ENCODE results near the gene KCNQ5. TPM values are rescaled to one million over a fixed set of nuclear protein-coding genes. Genes with fewer than 3 reads are reported as not detected.

KCNQ5 gene
- total RNA-seq, 1 experiment from 2014 or later, result 0.07 TPM

DNA sequence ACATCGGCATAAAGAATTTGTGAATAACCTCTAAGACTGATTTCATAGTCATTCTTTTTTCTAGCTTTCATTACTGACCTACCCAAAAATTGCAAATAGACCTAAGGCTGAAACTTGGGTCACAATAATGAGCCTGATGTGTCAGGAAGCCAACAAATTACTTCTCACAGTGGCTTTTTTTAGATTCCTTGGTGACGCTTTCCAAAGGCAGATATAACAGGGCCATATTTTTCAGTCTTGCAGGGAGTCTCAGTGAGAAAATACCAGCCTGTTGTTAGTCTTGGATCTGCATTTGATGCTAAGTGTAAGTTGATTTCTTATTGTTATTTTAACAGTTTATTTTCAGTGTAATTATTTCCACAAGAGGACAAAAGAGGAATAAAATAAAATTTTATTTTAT is 423.7 kb downstream of the KCNQ5 start:
- no CpG with 5 or more reads among the region's 2 CpGs for whole genome bisulfite sequencing (ENCODE audit: extremely low coverage, insufficient read length, low lambda C conversion rate)
- Histone ChIP-seq H2BK20ac (ENCODE audit: low read depth, low read length, poor library complexity, severe bottlenecking) (no peak overlapping the region), H3T11ph (ENCODE audit: low read length) (no peak overlapping the region), H2AFZ (ENCODE audit: low read length) (no peak overlapping the region), H3K9me3 (ENCODE audit: control insufficient read depth, low read depth, low read length) (no peaks in the 10 kb centered on the region), H4K8ac (replicated peaks; ENCODE audit: insufficient read length, low read depth, low read length) (no peak overlapping the region), H3K23me2 (ENCODE audit: insufficient read length, low read depth, low read length, poor library complexity, severe bottlenecking) (no peaks in the 10 kb centered on the region), H3K27me3 (ENCODE audit: insufficient read depth, low read length) (no peaks in the 10 kb centered on the region), H3K27ac (ENCODE audit: insufficient read length, low read depth, low read length) (no peak overlapping the region), H3K79me2 (ENCODE audit: insufficient read depth, low read length) (no peaks in the 10 kb centered on the region), H4K5ac (ENCODE audit: insufficient read length, low read depth, low read length) (no peak overlapping the region), H3K4me1 (ENCODE audit: insufficient read depth, low read length) (no peaks in the 10 kb centered on the region), H2BK120ac (ENCODE audit: low read depth, low read length, poor library complexity, severe bottlenecking) (no peak overlapping the region), H3K14ac (ENCODE audit: insufficient read depth, low read length) (no peak overlapping the region), H3K79me1 (ENCODE audit: insufficient read depth, low read depth, low read length, poor library complexity, severe bottlenecking) (no peaks in the 10 kb centered on the region), H3K9ac (ENCODE audit: extremely low read depth, insufficient read length, low read length) (no peak overlapping the region), H4K20me1 (ENCODE audit: control insufficient read depth, insufficient read depth, insufficient read length) (no peaks in the 10 kb centered on the region), H3K56ac (ENCODE audit: insufficient read length, low read depth, low read length) (no peak overlapping the region), H4K91ac (ENCODE audit: insufficient read length, low read depth, low read length) (no peak overlapping the region), H3K18ac (ENCODE audit: insufficient read length, low read depth, low read length) (no peak overlapping the region), H2BK15ac (ENCODE audit: low read depth, low read length) (no peak overlapping the region), H3K4me2 (ENCODE audit: insufficient read depth, insufficient read length, low read length) (no peak overlapping the region), H2BK5ac (ENCODE audit: insufficient read length, low read length) (no peak overlapping the region), H2BK12ac (ENCODE audit: insufficient read length, low read depth, low read length) (no peak overlapping the region), H3K4ac (ENCODE audit: low read depth, low read length) (no peak overlapping the region), H3K23ac (ENCODE audit: insufficient read length, low read depth, low read length) (no peak overlapping the region), H2AK5ac (ENCODE audit: insufficient read length, low read length) (no peak overlapping the region)
- Mint-ChIP-seq H3K4me3 (no peak overlapping the region), H3K27ac (no peak overlapping the region), H3K4me1 (no peaks in the 10 kb centered on the region), H3K27me3 (ENCODE audit: low read depth) (no peaks in the 10 kb centered on the region), H3K9me3 (no peaks in the 10 kb centered on the region), H3K36me3 (ENCODE audit: insufficient read depth in 1 of 3, low read depth in 3 of 3) (no peaks in the 10 kb centered on the region)
- TF ChIP-seq, protein P1, sequence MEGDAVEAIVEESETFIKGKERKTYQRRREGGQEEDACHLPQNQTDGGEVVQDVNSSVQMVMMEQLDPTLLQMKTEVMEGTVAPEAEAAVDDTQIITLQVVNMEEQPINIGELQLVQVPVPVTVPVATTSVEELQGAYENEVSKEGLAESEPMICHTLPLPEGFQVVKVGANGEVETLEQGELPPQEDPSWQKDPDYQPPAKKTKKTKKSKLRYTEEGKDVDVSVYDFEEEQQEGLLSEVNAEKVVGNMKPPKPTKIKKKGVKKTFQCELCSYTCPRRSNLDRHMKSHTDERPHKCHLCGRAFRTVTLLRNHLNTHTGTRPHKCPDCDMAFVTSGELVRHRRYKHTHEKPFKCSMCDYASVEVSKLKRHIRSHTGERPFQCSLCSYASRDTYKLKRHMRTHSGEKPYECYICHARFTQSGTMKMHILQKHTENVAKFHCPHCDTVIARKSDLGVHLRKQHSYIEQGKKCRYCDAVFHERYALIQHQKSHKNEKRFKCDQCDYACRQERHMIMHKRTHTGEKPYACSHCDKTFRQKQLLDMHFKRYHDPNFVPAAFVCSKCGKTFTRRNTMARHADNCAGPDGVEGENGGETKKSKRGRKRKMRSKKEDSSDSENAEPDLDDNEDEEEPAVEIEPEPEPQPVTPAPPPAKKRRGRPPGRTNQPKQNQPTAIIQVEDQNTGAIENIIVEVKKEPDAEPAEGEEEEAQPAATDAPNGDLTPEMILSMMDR (conservative IDR thresholded peaks at IDR 0.05), result no peak
- DNase-seq, result no peak

All from H9 (cell line).